RWPE2 (cell line): ENCODE measurements around the gene PPEF1.

Source experiments
- ATAC-seq: fragments of 200-7000 bp; cut with Tn5 transposase; 3 replicates; pipeline ENCODE4 v1.9.1; 2021; ENCODE audit warnings: low read depth
- DNase-seq: peaks from one replicate; pipeline ENCODE4 v3.0.0-alpha.2; 2020; ENCODE audit warnings: low spot score
- H3K27ac ChIP-seq: fragments of 450-650 bp; 2 replicates; pipeline ENCODE4 v1.5.1; 2017; ENCODE audit warnings: mild to moderate bottlenecking; ENCODE audit not compliant: poor library complexity, severe bottlenecking
- H3K27me3 ChIP-seq: fragments of 250-450 bp; sonication (Bioruptor Pico); 2 replicates; pipeline ENCODE4 v1.5.1; 2021; ENCODE audit warnings: mild to moderate bottlenecking, moderate library complexity; ENCODE audit not compliant: insufficient read depth, poor library complexity, severe bottlenecking
- H3K36me3 ChIP-seq: fragments of 250-450 bp; sonication (Bioruptor Pico); 2 replicates; pipeline ENCODE4 v1.5.1; 2020; ENCODE audit warnings: low read depth, mild to moderate bottlenecking, moderate library complexity
- H3K4me1 ChIP-seq: fragments of 250-450 bp; sonication (Bioruptor Pico); 2 replicates; pipeline ENCODE4 v1.5.1; 2021; ENCODE audit warnings: mild to moderate bottlenecking, moderate library complexity; ENCODE audit not compliant: insufficient read depth, poor library complexity, severe bottlenecking
- H3K4me3 ChIP-seq: fragments of 250-450 bp; sonication (Bioruptor Pico); 2 replicates; pipeline ENCODE4 v1.5.1; 2021; ENCODE audit warnings: mild to moderate bottlenecking, moderate library complexity; ENCODE audit not compliant: severe bottlenecking
- H3K9me3 ChIP-seq: fragments of 250-450 bp; sonication (Bioruptor Pico); 2 replicates; pipeline ENCODE4 v1.5.1; 2021; ENCODE audit warnings: mild to moderate bottlenecking, moderate library complexity; ENCODE audit not compliant: severe bottlenecking
- CTCF ChIP-seq: fragments of 450-650 bp; IDR thresholded peaks from one replicate; pipeline ENCODE4 v1.5.1; 2017; ENCODE audit warnings: mild to moderate bottlenecking, moderate library complexity; ENCODE audit not compliant: poor library complexity, severe bottlenecking

Gene PPEF1

GRCh38 chrX:18769364-18769763, 61.9 kb downstream of the PPEF1 start:
- DNase-seq (no peak), ATAC-seq (no peak)
- no peak overlapping the region for H3K4me3 ChIP-seq
- no peaks in the 10 kb centered on the region for H3K9me3 ChIP-seq
- H3K27me3 ChIP-seq: no peaks in the 10 kb centered on the region
- H3K36me3 ChIP-seq: no peaks in the 10 kb centered on the region
- H3K4me1 ChIP-seq: no peaks in the 10 kb centered on the region
- no peak overlapping the region for H3K27ac ChIP-seq
- TF ChIP-seq CTCF: no peak

- Histone ChIP-seq H3K27me3 (no peaks in the 10 kb centered on the region), H3K27ac (no peak overlapping the region), H3K4me3 (no peak overlapping the region), H3K36me3 (no peaks in the 10 kb centered on the region), H3K9me3 (no peaks in the 10 kb centered on the region), H3K4me1 (no peaks in the 10 kb centered on the region)
- no peak for DNase-seq
- ATAC-seq: no peak
- TF ChIP-seq CTCF: no peak
Observed at GRCh38 chrX:18769812-18770573, 62.5 kb downstream of the PPEF1 start.

- no peaks in the 10 kb centered on the region for H3K36me3 ChIP-seq
- no peak overlapping the region for H3K27ac ChIP-seq
- no peaks in the 10 kb centered on the region for H3K9me3 ChIP-seq
- ATAC-seq (no peak), DNase-seq (no peak)
- no peak overlapping the region for H3K4me3 ChIP-seq
- H3K4me1 ChIP-seq: peaks cover 5% of the 10 kb centered on the region
- no peak for TF ChIP-seq CTCF
- H3K27me3 ChIP-seq: no peaks in the 10 kb centered on the region
Observed at GRCh38 chrX:18789916-18790315, 82.5 kb downstream of the PPEF1 start.

- Histone ChIP-seq H3K36me3 (no peaks in the 10 kb centered on the region), H3K4me1 (peaks cover 5% of the 10 kb centered on the region), H3K4me3 (no peak overlapping the region), H3K27ac (no peak overlapping the region), H3K27me3 (no peaks in the 10 kb centered on the region), H3K9me3 (no peaks in the 10 kb centered on the region)
- ATAC-seq: no peak
- DNase-seq: no peak
- TF ChIP-seq CTCF: no peak
Observed at GRCh38 chrX:18792828-18793227, 85.4 kb downstream of the PPEF1 start.

- no peaks in the 10 kb centered on the region for H3K9me3 ChIP-seq
- no peaks in the 10 kb centered on the region for H3K27me3 ChIP-seq
- no peak overlapping the region for H3K4me3 ChIP-seq
- peak; percentile 41; the same call in 1 of the 3 replicates for ATAC-seq
- TF ChIP-seq CTCF: no peak
- H3K27ac ChIP-seq: no peak overlapping the region
- no peak for DNase-seq
- H3K4me1 ChIP-seq: peaks cover 5% of the 10 kb centered on the region
- no peaks in the 10 kb centered on the region for H3K36me3 ChIP-seq
Observed at GRCh38 chrX:18793601-18794089, 86.2 kb downstream of the PPEF1 start.
